Stomach (tissue), 9 donors: Measurements from ENCODE around the gene TSPAN14. TPM values are rescaled to one million over a fixed set of nuclear protein-coding genes. Genes with fewer than 3 reads are reported as not detected.

ENCODE experiments used
- DNase-seq, 2 donors: peaks; one replicate each; pipeline versions ENCODE4 v3.0.0 to v3.0.0-alpha.2; 2013 to 2019
- H3K27ac ChIP-seq, 5 donors: fragments of 200-600 bp in 4 of 5; sonication (generic) in 4 of 5; one replicate each; pipeline ENCODE4 v1.5.1; 2013 to 2019; ENCODE audit warnings: mild to moderate bottlenecking in 1 of 5, moderate library complexity in 1 of 5
- H3K27me3 ChIP-seq, 3 donors: fragments of 200-600 bp; sonication (generic); one replicate each; pipeline ENCODE4 v1.5.1; 2017 to 2019; ENCODE audit warnings: mixed run types in 1 of 3
- H3K36me3 ChIP-seq, 4 donors: fragments of 200-600 bp; sonication (generic); 1 replicate in 3 of 4; 2 replicates in 1 of 4; pipeline ENCODE4 v1.5.1; 2016 to 2019
- H3K4me1 ChIP-seq, 4 donors: fragments of 200-600 bp; sonication (generic); one replicate each; pipeline ENCODE4 v1.5.1; 2016 to 2019
- H3K4me3 ChIP-seq, 4 donors: fragments of 200-600 bp; sonication (generic) in 3 of 4; one replicate each; pipeline ENCODE4 v1.5.1; 2016 to 2019; ENCODE audit warnings: mild to moderate bottlenecking in 1 of 4
- H3K9me3 ChIP-seq, 4 donors: fragments of 200-600 bp; sonication (generic); one replicate each; pipeline ENCODE4 v1.5.1; 2016 to 2019
- CTCF ChIP-seq, 7 experiments: fragments of 450-650 bp in 4 of 7; fragments of 200-600 bp in 3 of 7; sonication (generic) in 3 of 7; IDR thresholded peaks; one replicate each; pipeline ENCODE4 v1.5.1; 2016 to 2019; ENCODE audit warnings: antibody characterized with exemption in 7 of 7, control low read depth in 2 of 7, mild to moderate bottlenecking in 1 of 7
- EP300 ChIP-seq: sonication (generic); formaldehyde crosslinking; IDR thresholded peaks from one replicate; pipeline ENCODE4 v1.6.1; 2017; ENCODE audit warnings: antibody characterized with exemption
- POLR2A ChIP-seq, 4 donors: fragments of 450-650 bp; IDR thresholded peaks; one replicate each; pipeline ENCODE4 v1.6.1; 2016; ENCODE audit warnings: antibody characterized with exemption in 4 of 4, control low read depth in 2 of 4, mild to moderate bottlenecking in 1 of 4, moderate library complexity in 1 of 4
- POLR2AphosphoS5 ChIP-seq, 3 donors: sonication (generic); formaldehyde crosslinking; IDR thresholded peaks; one replicate each; pipeline ENCODE4 v1.6.1; 2016; ENCODE audit warnings: antibody characterized with exemption in 3 of 3
- WGBS, 5 donors: extraction: QIAGEN DNeasy Blood & Tissue Kit in 3 of 5; methylation state at CpG; one replicate each; pipeline versions ENCODE4 v1.1.5 to v1.1.7; 2013 to 2018; 5-methylcytosine and 5-hydroxymethylcytosine counted together
- intact Hi-C: fragments of 100-400 bp; cut with DNase I; formaldehyde crosslinking; loops from one replicate; pipeline ENCODE4 v1.15.1; 2023; ENCODE audit warnings: low total_unique reads
- polyA plus RNA-seq, 3 donors: library from polyadenylated mRNA; stranded (reverse); fragments of 200-250 nt; gene quantifications; one replicate each; pipeline ENCODE4 v1.2.3, GENCODE V29; 2013
- total RNA-seq, 5 donors: library from RNA; depleted of rRNA; stranded (reverse); fragments of >200 nt; gene quantifications; one replicate each; pipeline versions ENCODE4 v1.1.0 to v1.2.3, GENCODE V29; 2014 to 2016
- donor health status: healthy with polysubstance abuse.
- donor health status: Bipolar disorder and iron deficiency.
- donor health status: healthy.

Gene TSPAN14
- total and polyA plus RNA-seq, 8 donors, result 7.0 to 82.6 (median 30.5) TPM

GRCh38 chr10:80518807-80519360 lies 64.8 kb downstream of the TSPAN14 start:
- TF ChIP-seq POLR2A (IDR thresholded peaks at IDR 0.05), result no peak
- TF ChIP-seq POLR2AphosphoS5 (IDR thresholded peaks at IDR 0.05), result no peak
- TF ChIP-seq EP300, result no peak
- no peak for TF ChIP-seq CTCF (IDR thresholded peaks at IDR 0.05)
- intact Hi-C loops, result no loop called here
- peaks cover 53 to 80% (median 77%) of the 10 kb centered on the region in 4 donors for H3K36me3 ChIP-seq
- H3K4me3 ChIP-seq, result no peak overlapping the region
- no peaks in the 10 kb centered on the region for H3K9me3 ChIP-seq
- 76 to 82% (median 80%) methylated on average over 7 of the region's 7 CpGs for WGBS, 5 donors
- DNase-seq, result no peak
- H3K27me3 ChIP-seq, result no peaks in the 10 kb centered on the region
- H3K4me1 ChIP-seq, result peaks cover 0 to 7% (median 2%) of the 10 kb centered on the region in 4 donors
- no peak overlapping the region for H3K27ac ChIP-seq

GRCh38 chr10:80519936-80520650 lies 66.0 kb downstream of the TSPAN14 start:
- H3K27ac ChIP-seq, result no peak overlapping the region
- H3K9me3 ChIP-seq, result no peaks in the 10 kb centered on the region
- peaks cover 0 to 9% (median 3%) of the 10 kb centered on the region in 4 donors for H3K4me1 ChIP-seq
- WGBS, 5 donors, result 83 to 91% (median 87%) methylated on average over 14 of the region's 14 CpGs
- peaks cover 41 to 67% (median 65%) of the 10 kb centered on the region in 4 donors for H3K36me3 ChIP-seq
- no peak for DNase-seq
- intact Hi-C loops, result no loop called here
- no peak overlapping the region for H3K4me3 ChIP-seq
- TF ChIP-seq POLR2AphosphoS5 (IDR thresholded peaks at IDR 0.05), result no peak
- no peak for TF ChIP-seq CTCF (IDR thresholded peaks at IDR 0.05)
- no peak for TF ChIP-seq EP300
- TF ChIP-seq POLR2A (IDR thresholded peaks at IDR 0.05), result no peak
- no peaks in the 10 kb centered on the region for H3K27me3 ChIP-seq

- Histone ChIP-seq H3K4me1 (peaks cover 0 to 9% (median 3%) of the 10 kb centered on the region in 4 donors), H3K4me3 (no peak overlapping the region), H3K9me3 (no peaks in the 10 kb centered on the region), H3K36me3 (peaks cover 34 to 60% (median 57%) of the 10 kb centered on the region in 4 donors), H3K27me3 (no peaks in the 10 kb centered on the region), H3K27ac (no peak overlapping the region)
- 84 to 92% (median 91%) methylated on average over 10 of the region's 10 CpGs for WGBS, 5 donors
- DNase-seq, result no peak
- TF ChIP-seq EP300 (no peak), CTCF (IDR thresholded peaks at IDR 0.05) (no peak), POLR2AphosphoS5 (IDR thresholded peaks at IDR 0.05) (no peak)
- intact Hi-C loops, result no loop called here
These were observed 66.8 kb downstream of the TSPAN14 start for GRCh38 chr10:80520661-80521470.

GRCh38 chr10:80522756-80523363 lies 68.8 kb downstream of the TSPAN14 start:
- no peak for DNase-seq
- Histone ChIP-seq H3K9me3 (no peaks in the 10 kb centered on the region), H3K4me3 (no peak overlapping the region), H3K27me3 (no peaks in the 10 kb centered on the region), H3K4me1 (peaks cover 0 to 15% (median 6%) of the 10 kb centered on the region in 4 donors), H3K27ac (no peak overlapping the region), H3K36me3 (peaks cover 14 to 40% (median 37%) of the 10 kb centered on the region in 4 donors)
- WGBS, 5 donors, result 75 to 80% (median 77%) methylated on average over 8 of the region's 8 CpGs
- no peak for TF ChIP-seq POLR2AphosphoS5 (IDR thresholded peaks at IDR 0.05)
- no peak for TF ChIP-seq CTCF (IDR thresholded peaks at IDR 0.05)
- no peak for TF ChIP-seq POLR2A (IDR thresholded peaks at IDR 0.05)
- TF ChIP-seq EP300, result no peak
- intact Hi-C loops, result no loop called here
